NB4 (cell line): ENCODE results near the gene RORB.

ENCODE experiments used
- MYC ChIP-seq: IDR thresholded peaks from 2 replicates; pipeline ENCODE4 v1.6.1; 2011; ENCODE audit warnings: low read depth, low read length
- TF ChIP-seq, protein P1 (sequence below): IDR thresholded peaks from one replicate; pipeline ENCODE4 v1.5.1; 2012; ENCODE audit warnings: low read depth, low read length
- TF ChIP-seq, protein P2 (sequence below): IDR thresholded peaks from 2 replicates; pipeline ENCODE4 v1.6.1; 2011; ENCODE audit warnings: low read depth, low read length

DNA sequence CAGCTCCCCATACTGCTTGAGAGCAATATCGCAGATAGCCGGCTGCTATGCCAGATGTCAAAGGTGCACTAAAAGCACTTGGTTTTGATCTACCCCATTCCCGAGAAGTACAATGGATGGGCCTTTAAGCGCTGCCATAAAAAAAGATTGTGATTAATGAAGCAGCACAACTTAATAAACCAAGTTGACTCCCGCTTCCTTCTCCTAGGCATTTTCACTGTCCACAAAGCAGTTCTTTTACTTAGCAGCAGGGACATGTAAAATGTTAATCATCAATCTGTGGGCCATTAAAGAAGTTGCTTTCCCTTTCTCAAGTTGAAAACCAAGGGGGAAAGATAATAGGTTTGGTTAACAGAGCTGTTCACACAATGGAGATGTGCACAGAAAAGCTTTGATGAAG lies 214.2 kb downstream of the RORB start:
- TF ChIP-seq, protein P1, sequence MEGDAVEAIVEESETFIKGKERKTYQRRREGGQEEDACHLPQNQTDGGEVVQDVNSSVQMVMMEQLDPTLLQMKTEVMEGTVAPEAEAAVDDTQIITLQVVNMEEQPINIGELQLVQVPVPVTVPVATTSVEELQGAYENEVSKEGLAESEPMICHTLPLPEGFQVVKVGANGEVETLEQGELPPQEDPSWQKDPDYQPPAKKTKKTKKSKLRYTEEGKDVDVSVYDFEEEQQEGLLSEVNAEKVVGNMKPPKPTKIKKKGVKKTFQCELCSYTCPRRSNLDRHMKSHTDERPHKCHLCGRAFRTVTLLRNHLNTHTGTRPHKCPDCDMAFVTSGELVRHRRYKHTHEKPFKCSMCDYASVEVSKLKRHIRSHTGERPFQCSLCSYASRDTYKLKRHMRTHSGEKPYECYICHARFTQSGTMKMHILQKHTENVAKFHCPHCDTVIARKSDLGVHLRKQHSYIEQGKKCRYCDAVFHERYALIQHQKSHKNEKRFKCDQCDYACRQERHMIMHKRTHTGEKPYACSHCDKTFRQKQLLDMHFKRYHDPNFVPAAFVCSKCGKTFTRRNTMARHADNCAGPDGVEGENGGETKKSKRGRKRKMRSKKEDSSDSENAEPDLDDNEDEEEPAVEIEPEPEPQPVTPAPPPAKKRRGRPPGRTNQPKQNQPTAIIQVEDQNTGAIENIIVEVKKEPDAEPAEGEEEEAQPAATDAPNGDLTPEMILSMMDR: no peak
- TF ChIP-seq, protein P2, sequence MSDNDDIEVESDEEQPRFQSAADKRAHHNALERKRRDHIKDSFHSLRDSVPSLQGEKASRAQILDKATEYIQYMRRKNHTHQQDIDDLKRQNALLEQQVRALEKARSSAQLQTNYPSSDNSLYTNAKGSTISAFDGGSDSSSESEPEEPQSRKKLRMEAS: no peak
- no peak for TF ChIP-seq MYC
